GM06990 (cell line): ENCODE measurements around the gene PHF19.

ENCODE experiments used
- DNase-seq: peaks from one replicate; pipeline ENCODE4 v3.0.0-alpha.2; 2011; ENCODE audit not compliant: insufficient read length; ENCODE audit errors: extremely low read depth
- H3K27me3 ChIP-seq: replicated peaks from 2 replicates; pipeline ENCODE4 v1.6.0; 2011; ENCODE audit warnings: low read length; ENCODE audit not compliant: control insufficient read depth, insufficient read depth
- H3K36me3 ChIP-seq: 2 replicates; pipeline ENCODE4 v1.5.1; 2011; ENCODE audit warnings: low read length; ENCODE audit not compliant: control insufficient read depth, insufficient read depth
- H3K4me3 ChIP-seq: replicated peaks from 2 replicates; pipeline ENCODE4 v1.5.1; 2011; ENCODE audit warnings: low read depth, mild to moderate bottlenecking, control low read depth, low read length
- TF ChIP-seq, protein P1 (sequence below): IDR thresholded peaks from 2 replicates; pipeline ENCODE4 v1.5.1; 2011; ENCODE audit warnings: low read length, control low read depth, mild to moderate bottlenecking, inconsistent platforms; ENCODE audit not compliant: insufficient read depth, poor library complexity, severe bottlenecking

PHF19 gene

DNA sequence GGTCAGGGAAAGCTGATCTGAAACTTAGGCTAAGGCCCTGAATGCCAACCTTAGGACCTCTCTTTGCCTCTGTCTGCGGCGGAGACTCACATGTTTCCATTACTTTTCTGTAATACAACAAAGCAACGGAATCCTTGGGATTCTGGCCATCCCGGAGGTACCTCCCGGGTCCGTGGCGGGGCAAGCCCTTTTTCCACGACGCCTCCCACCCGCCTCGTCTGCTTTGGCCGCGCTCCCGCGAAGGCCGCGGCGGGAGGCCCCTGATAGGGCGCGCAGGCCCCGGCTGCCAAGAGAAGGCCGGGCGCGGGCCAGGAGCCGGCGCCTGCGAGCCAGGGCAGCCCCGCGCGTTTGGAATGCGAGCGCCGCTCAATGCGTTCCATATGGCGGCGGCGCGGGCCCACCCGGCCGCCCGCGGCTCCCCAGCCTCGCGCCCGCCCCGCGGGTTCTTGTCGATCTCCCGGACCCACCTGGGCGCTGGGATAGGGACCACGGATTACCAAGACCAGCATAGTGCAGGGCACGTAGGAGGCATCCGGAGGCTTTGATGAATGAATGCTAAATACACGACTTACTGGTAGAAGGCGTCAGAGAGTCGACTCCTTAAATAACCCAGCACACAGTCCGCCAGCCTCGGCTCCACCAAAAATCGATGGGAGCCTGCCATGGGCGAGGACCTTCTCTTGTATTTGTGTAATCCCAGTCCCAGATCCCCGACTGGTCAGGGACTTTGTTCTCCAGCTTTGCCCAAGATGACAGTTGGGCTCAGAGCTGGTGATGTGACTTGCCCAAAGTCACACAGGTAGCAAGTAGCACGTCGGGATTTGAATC, 17.5 kb upstream of the PHF19 start:
- H3K4me3 ChIP-seq: no peak overlapping the region
- TF ChIP-seq, protein P1, sequence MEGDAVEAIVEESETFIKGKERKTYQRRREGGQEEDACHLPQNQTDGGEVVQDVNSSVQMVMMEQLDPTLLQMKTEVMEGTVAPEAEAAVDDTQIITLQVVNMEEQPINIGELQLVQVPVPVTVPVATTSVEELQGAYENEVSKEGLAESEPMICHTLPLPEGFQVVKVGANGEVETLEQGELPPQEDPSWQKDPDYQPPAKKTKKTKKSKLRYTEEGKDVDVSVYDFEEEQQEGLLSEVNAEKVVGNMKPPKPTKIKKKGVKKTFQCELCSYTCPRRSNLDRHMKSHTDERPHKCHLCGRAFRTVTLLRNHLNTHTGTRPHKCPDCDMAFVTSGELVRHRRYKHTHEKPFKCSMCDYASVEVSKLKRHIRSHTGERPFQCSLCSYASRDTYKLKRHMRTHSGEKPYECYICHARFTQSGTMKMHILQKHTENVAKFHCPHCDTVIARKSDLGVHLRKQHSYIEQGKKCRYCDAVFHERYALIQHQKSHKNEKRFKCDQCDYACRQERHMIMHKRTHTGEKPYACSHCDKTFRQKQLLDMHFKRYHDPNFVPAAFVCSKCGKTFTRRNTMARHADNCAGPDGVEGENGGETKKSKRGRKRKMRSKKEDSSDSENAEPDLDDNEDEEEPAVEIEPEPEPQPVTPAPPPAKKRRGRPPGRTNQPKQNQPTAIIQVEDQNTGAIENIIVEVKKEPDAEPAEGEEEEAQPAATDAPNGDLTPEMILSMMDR: no peak
- no peaks in the 10 kb centered on the region for H3K36me3 ChIP-seq
- DNase-seq: no peak
- H3K27me3 ChIP-seq: no peaks in the 10 kb centered on the region

DNA sequence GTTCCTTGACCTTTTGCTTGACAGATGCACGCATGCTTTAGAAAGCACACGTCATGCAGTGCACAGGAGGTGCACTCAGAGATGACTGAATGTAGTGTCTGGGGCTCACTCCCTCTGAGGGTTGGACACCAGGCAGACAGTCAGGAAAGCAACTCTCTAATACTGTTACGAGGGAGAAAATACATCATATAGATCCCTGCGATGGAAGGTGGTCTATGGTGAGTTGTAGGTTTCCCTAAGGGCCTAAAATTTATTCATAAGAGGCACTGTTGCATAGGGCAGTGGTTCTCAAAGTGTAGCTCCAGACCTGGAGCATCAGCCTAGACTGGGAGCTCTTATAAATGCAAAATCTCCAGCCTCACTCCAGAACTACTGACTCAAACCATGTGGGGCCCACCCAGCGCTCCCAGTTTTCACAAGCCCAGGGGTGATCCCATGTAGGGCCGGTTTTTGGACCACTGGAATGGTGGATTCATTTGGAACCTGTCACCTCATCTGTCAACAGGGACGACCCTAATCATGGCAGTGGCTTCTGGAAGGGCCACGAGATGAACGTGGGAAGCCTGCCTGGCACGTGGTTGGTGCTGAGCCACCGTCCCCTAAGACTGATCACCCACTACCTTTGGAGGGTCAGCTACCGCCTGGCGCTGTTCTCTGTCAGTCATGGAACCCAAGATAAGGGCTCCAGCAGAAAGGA, 16.8 kb upstream of the PHF19 start:
- no peak for DNase-seq
- Histone ChIP-seq H3K36me3 (no peaks in the 10 kb centered on the region), H3K27me3 (no peaks in the 10 kb centered on the region), H3K4me3 (no peak overlapping the region)
- TF ChIP-seq, protein P1: no peak

DNA sequence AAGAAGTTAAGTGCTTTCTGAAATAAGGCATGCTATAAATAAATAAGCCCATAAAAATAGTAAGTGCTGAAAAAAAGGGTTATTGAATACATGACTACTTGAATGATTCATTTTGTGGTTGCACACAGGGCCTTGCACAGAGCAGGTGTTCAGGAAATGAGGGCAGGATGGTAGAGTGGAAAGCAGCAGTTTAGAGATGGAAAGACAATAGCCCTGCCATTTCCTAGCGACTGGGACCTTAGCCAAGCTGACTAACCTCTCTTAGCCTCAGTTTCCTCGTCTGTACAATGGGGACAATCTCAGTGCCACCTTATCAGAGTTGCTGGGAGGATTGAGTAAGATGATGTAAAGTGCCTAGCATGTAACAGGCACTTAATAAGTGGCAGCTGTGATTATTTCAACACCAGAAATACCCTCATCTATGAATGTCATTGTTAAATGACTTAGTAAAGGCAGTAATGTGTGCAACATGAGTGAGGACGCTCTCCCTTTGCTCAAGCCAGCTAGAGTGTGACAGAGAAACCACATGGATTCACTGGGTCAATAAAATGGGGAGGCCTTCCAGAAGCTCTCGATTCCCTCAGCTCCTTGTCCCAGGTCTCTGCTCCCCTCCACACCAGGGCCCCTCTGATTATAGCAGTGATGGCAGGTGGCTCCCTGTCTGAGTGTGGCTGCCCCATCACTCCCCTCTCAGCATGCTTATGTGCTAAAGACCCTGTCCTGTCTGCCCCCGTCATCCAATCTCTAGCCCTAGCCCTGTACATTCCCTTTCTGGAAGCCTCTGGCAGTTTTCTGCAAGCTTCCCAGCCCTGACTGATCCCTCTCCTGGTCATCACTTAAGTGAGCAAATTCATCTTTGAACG, 16.0 kb upstream of the PHF19 start:
- Histone ChIP-seq H3K27me3 (no peaks in the 10 kb centered on the region), H3K36me3 (no peaks in the 10 kb centered on the region), H3K4me3 (no peak overlapping the region)
- DNase-seq: peak; percentile 79
- TF ChIP-seq, protein P1: no peak

DNA sequence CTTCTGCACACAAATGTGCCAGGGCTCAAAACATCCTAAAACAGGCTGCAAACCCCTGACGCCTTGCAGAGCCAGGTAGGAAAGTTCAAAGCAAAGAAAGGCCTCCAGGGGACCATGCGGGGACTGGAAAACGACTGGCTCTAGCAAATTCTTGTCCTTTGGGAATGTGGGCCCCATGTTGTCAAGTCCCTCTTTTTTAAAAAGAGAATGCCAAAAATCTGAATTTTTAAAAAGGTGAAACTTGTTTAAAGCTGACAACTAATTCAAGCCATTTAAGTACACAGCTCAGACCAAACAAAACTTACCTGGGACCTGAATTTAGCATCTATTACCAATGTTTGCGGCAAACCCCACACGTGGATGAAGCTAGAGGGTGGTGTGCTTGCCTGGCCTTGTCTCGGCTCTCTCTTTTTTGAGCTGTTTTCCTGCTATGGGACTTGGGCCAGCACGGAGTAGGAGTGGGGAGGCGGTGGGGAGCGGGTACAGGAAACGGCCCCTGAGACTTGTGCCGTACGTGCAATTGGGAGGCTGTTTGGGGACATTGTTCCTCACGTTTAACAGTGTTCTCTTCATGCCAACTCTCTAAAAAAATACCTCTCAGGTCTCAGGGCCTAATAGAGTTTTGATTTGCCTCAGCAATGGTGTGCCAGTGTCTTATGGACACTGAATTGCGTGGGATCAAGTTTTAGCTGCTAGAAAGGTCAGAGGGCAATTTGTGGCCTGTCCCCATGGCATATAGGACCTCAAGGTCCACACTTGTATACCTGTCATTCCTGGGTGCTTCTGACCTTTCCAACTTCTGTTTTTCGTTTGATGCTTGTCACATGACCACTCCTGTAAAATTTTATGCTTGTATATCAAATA, 15.1 kb upstream of the PHF19 start:
- TF ChIP-seq, protein P1: no peak
- Histone ChIP-seq H3K36me3 (no peaks in the 10 kb centered on the region), H3K27me3 (no peaks in the 10 kb centered on the region), H3K4me3 (no peak overlapping the region)
- DNase-seq: peak; percentile 68
